Smooth muscle cell (in vitro differentiated cells): ENCODE results near the gene WDFY3. TPM values are rescaled to one million over a fixed set of nuclear protein-coding genes. Genes with fewer than 3 reads are reported as not detected.

ENCODE experiments used
- DNase-seq: peaks from one replicate; lab custom pipeline; 2025; ENCODE audit not compliant: unreplicated experiment; lab: John Stamatoyannopoulos, UW
- H2AFZ ChIP-seq: fragments of 200-600 bp; sonication (generic); 2 replicates; pipeline ENCODE4 v1.6.0; 2016; ENCODE audit warnings: antibody characterized with exemption, low read depth, mild to moderate bottlenecking
- H3F3A ChIP-seq: fragments of 200-600 bp; sonication (generic); 2 replicates; pipeline ENCODE4 v1.6.0; 2017; ENCODE audit warnings: antibody characterized with exemption, low read depth
- H3K27ac ChIP-seq: fragments of 200-600 bp; sonication (generic); 2 replicates; pipeline ENCODE4 v1.5.1; 2016; ENCODE audit warnings: low read depth, mild to moderate bottlenecking
- H3K27me3 ChIP-seq: fragments of 200-600 bp; sonication (generic); 2 replicates; pipeline ENCODE4 v1.6.1; 2016; ENCODE audit warnings: low read depth, mild to moderate bottlenecking
- H3K36me3 ChIP-seq: fragments of 200-600 bp; sonication (generic); 2 replicates; pipeline ENCODE4 v1.5.1; 2016; ENCODE audit warnings: low read depth
- H3K4me1 ChIP-seq: fragments of 200-600 bp; sonication (generic); 2 replicates; pipeline ENCODE4 v1.5.1; 2016; ENCODE audit warnings: low read depth
- H3K4me2 ChIP-seq: fragments of 200-600 bp; sonication (generic); 2 replicates; pipeline ENCODE4 v1.6.0; 2016; ENCODE audit warnings: mild to moderate bottlenecking
- H3K4me3 ChIP-seq: fragments of 200-600 bp; sonication (generic); 2 replicates; pipeline ENCODE4 v1.5.1; 2016; ENCODE audit warnings: mild to moderate bottlenecking
- H3K79me2 ChIP-seq: fragments of 200-600 bp; sonication (generic); 2 replicates; pipeline ENCODE4 v1.6.0; 2016; ENCODE audit warnings: low read depth, mild to moderate bottlenecking
- H3K9ac ChIP-seq: fragments of 200-600 bp; sonication (generic); 2 replicates; pipeline ENCODE4 v1.6.0; 2016; ENCODE audit warnings: low read depth
- H3K9me3 ChIP-seq: fragments of 200-600 bp; sonication (generic); replicated peaks from 2 replicates; pipeline ENCODE4 v1.5.1; 2016; ENCODE audit warnings: low read depth
- H4K20me1 ChIP-seq: fragments of 200-600 bp; sonication (generic); 2 replicates; pipeline ENCODE4 v1.6.0; 2016; ENCODE audit warnings: low read depth
- CTCF ChIP-seq: fragments of 200-600 bp; sonication (generic); IDR thresholded peaks from 2 replicates; pipeline ENCODE4 v1.5.1; 2017; ENCODE audit warnings: borderline replicate concordance, mild to moderate bottlenecking, antibody characterized with exemption; ENCODE audit not compliant: insufficient read depth, poor library complexity, severe bottlenecking
- WGBS: methylation state at CpG from one replicate; pipeline ENCODE4 v1.1.7; 2016; ENCODE audit warnings: low lambda C conversion rate; 5-methylcytosine and 5-hydroxymethylcytosine counted together
- polyA plus RNA-seq: library from polyadenylated mRNA; unstranded; fragments of >200 nt; fragmentation: Nextera tagmentation; extraction: Ambion mirVana; gene quantifications from 2 replicates; pipeline ENCODE4 v1.2.1, GENCODE V29; 2016
- total RNA-seq: library from RNA; depleted of rRNA; stranded (reverse); fragments of >200 nt; gene quantifications from 2 replicates; pipeline ENCODE4 v1.2.3, GENCODE V29; 2014

The WDFY3 gene
- total and polyA plus RNA-seq, 2 experiments from 2014 or later = 4.0 to 63.9 TPM

DNA sequence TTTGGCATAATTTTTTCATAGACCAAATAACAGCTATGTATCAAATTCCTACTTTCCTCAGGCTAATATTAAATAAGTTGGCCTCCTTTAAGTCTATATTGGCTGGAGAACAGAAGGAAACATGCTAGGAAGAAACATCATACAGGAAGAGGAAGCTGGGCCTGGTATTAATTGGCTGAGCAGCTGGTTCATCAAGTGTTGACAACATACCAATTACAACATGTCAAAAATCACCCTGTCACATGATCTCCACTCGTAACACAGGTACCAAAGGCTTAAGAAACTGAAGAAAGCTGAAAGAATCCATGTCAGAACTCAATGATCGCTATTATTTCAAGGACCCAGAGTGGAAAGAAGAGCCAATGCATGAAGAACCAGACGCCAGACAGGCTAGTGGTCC lies 10.5 kb downstream of the WDFY3 start:
- DNase-seq = no peak
- no peak overlapping the region for H3K4me2 ChIP-seq
- no peaks in the 10 kb centered on the region for H3K36me3 ChIP-seq
- H3K9me3 ChIP-seq = no peaks in the 10 kb centered on the region
- H3K9ac ChIP-seq = no peak overlapping the region
- H3K27me3 ChIP-seq = no peaks in the 10 kb centered on the region
- H3K79me2 ChIP-seq = peaks cover 100% of the 10 kb centered on the region
- no peak overlapping the region for H2AFZ ChIP-seq
- WGBS = 77% methylated on average over 3 of the region's 3 CpGs
- TF ChIP-seq CTCF = no peak
- H4K20me1 ChIP-seq = peaks cover 98% of the 10 kb centered on the region
- H3F3A ChIP-seq = no peaks in the 10 kb centered on the region
- H3K4me1 ChIP-seq = peaks cover 18% of the 10 kb centered on the region
- no peak overlapping the region for H3K4me3 ChIP-seq
- no peak overlapping the region for H3K27ac ChIP-seq

GRCh38 chr4:84954982-84955567 lies 11.4 kb downstream of the WDFY3 start:
- no peak for TF ChIP-seq CTCF
- no peak overlapping the region for H3K4me2 ChIP-seq
- peaks cover 100% of the 10 kb centered on the region for H3K79me2 ChIP-seq
- H3K27me3 ChIP-seq = no peaks in the 10 kb centered on the region
- no peak overlapping the region for H2AFZ ChIP-seq
- H3K4me1 ChIP-seq = peaks cover 18% of the 10 kb centered on the region
- H3K9me3 ChIP-seq = no peaks in the 10 kb centered on the region
- H3K27ac ChIP-seq = no peak overlapping the region
- WGBS = 75% methylated on average over 6 of the region's 6 CpGs
- no peak for DNase-seq
- no peaks in the 10 kb centered on the region for H3F3A ChIP-seq
- H3K4me3 ChIP-seq = no peak overlapping the region
- no peaks in the 10 kb centered on the region for H3K36me3 ChIP-seq
- H3K9ac ChIP-seq = no peak overlapping the region
- H4K20me1 ChIP-seq = peaks cover 98% of the 10 kb centered on the region

GRCh38 chr4:84952776-84953175 lies 13.7 kb downstream of the WDFY3 start:
- H3K4me3 ChIP-seq = no peak overlapping the region
- H3K27ac ChIP-seq = peak overlapping the region; percentile 74
- TF ChIP-seq CTCF = no peak
- no peaks in the 10 kb centered on the region for H3K36me3 ChIP-seq
- H3F3A ChIP-seq = no peaks in the 10 kb centered on the region
- no peak for DNase-seq
- H3K79me2 ChIP-seq = peaks cover 100% of the 10 kb centered on the region
- WGBS = 97% methylated on average over 1 of the region's 1 CpG
- H3K4me1 ChIP-seq = peaks cover 18% of the 10 kb centered on the region
- H3K27me3 ChIP-seq = no peaks in the 10 kb centered on the region
- no peak overlapping the region for H3K4me2 ChIP-seq
- H3K9me3 ChIP-seq = no peaks in the 10 kb centered on the region
- peaks cover 99% of the 10 kb centered on the region for H4K20me1 ChIP-seq
- no peak overlapping the region for H2AFZ ChIP-seq
- H3K9ac ChIP-seq = no peak overlapping the region

DNA sequence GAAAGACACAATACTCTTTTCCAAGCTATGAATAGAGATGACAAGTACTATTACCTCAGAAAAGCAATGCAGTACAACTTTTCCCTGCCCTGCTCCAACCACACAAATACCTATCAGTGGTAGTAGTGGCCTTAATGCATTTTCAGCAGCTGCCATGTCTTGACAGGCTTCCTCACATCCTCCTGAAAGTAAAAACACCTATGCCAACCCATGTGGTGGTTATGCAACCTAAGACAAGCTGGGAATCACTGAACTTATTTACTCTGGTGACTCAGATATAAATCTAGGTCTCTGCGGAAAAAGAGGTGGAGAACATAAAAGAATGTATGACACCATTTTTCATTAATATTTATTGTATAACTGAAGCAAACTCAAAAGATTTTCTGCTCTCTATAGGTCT lies 14.5 kb downstream of the WDFY3 start:
- TF ChIP-seq CTCF = no peak
- Histone ChIP-seq H3K36me3 (no peaks in the 10 kb centered on the region), H3K4me2 (no peak overlapping the region), H3K27me3 (no peaks in the 10 kb centered on the region), H3K9me3 (no peaks in the 10 kb centered on the region), H3K27ac (peak overlapping the region; percentile 74), H3K79me2 (peaks cover 98% of the 10 kb centered on the region), H4K20me1 (peaks cover 99% of the 10 kb centered on the region), H3K4me1 (peaks cover 18% of the 10 kb centered on the region), H3K4me3 (no peak overlapping the region), H2AFZ (no peak overlapping the region), H3F3A (no peaks in the 10 kb centered on the region), H3K9ac (no peak overlapping the region)
- no peak for DNase-seq
- WGBS = 0% methylated on average over 1 of the region's 1 CpG
